ENCODE results near the gene PTH1R. TPM values are rescaled to one million over a fixed set of nuclear protein-coding genes. Genes with fewer than 3 reads are reported as not detected.

Gene PTH1R
- total and polyA plus RNA-seq, 10 of the 15 experiments (the other 5 are each of a cell fraction or from before 2014, with no cell fraction given) = not detected

DNA sequence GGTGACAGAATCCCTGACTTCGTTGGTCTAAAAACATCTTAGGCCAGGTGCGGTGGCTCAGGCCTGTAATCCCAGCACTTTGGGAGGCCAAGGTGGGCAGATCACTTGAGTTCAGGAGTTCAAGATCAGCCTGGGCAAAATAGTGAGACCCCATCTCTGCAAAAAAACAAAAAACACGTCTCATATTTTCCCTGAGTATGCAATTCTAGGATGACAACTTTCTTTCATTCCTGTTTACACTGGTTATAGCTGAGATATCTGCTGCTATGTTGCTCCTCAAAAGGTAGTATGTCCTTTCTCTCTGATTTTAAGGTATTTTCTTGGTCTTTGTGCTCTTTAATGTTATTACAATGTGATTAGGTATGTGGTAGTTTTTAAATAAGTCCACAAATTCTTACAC lies 39.3 kb downstream of the PTH1R start:
- ChIA-PET POLR2A (interaction anchor here (1.1 kb wide), 1 partner anchor 17 kb away, joined by 3 read pairs; no protein-coding TSS in a partner anchor), SMC1A (ENCODE audit: uncharacterized antibody, unreplicated experiment) (interaction anchor here (1.1 kb wide), 1 partner anchor 9 kb away, joined by 3 read pairs; no protein-coding TSS in a partner anchor), RAD21 (ENCODE audit: unreplicated experiment) (interaction anchor here (0.7 kb wide), 1 partner anchor 9 kb away, joined by 3 read pairs; no protein-coding TSS in a partner anchor), CTCF (no interaction called here)
- TF ChIP-seq STAT3 (IDR thresholded peaks at IDR 0.05; ENCODE audit: low read depth, low read length) = no peak
- TF ChIP-seq, protein P1, sequence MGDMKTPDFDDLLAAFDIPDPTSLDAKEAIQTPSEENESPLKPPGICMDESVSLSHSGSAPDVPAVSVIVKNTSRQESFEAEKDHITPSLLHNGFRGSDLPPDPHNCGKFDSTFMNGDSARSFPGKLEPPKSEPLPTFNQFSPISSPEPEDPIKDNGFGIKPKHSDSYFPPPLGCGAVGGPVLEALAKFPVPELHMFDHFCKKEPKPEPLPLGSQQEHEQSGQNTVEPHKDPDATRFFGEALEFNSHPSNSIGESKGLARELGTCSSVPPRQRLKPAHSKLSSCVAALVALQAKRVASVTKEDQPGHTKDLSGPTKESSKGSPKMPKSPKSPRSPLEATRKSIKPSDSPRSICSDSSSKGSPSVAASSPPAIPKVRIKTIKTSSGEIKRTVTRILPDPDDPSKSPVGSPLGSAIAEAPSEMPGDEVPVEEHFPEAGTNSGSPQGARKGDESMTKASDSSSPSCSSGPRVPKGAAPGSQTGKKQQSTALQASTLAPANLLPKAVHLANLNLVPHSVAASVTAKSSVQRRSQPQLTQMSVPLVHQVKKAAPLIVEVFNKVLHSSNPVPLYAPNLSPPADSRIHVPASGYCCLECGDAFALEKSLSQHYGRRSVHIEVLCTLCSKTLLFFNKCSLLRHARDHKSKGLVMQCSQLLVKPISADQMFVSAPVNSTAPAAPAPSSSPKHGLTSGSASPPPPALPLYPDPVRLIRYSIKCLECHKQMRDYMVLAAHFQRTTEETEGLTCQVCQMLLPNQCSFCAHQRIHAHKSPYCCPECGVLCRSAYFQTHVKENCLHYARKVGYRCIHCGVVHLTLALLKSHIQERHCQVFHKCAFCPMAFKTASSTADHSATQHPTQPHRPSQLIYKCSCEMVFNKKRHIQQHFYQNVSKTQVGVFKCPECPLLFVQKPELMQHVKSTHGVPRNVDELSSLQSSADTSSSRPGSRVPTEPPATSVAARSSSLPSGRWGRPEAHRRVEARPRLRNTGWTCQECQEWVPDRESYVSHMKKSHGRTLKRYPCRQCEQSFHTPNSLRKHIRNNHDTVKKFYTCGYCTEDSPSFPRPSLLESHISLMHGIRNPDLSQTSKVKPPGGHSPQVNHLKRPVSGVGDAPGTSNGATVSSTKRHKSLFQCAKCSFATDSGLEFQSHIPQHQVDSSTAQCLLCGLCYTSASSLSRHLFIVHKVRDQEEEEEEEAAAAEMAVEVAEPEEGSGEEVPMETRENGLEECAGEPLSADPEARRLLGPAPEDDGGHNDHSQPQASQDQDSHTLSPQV (IDR thresholded peaks at IDR 0.05) = no peak
- in situ Hi-C loops (cut with MboI) (no loop called here), intact Hi-C loops (cut with micrococcal nuclease; ENCODE audit: unreplicated experiment) (no loop called here)
- H3K4me3 ChIP-seq = no peak overlapping the region
- H3K9ac ChIP-seq (ENCODE audit: control insufficient read depth, insufficient read depth, low read length) = no peak overlapping the region
- H3K36me3 ChIP-seq (ENCODE audit: control insufficient read depth in 2 of 2, insufficient read depth in 2 of 2, low read length in 1 of 2) = peaks cover 15 to 49% of the 10 kb centered on the region in 2 experiments
- peaks cover 17% of the 10 kb centered on the region; the same call in 2 of the 3 replicates for H3K9me3 ChIP-seq (replicated peaks; ENCODE audit: control insufficient read depth, insufficient read depth, low read length)
- no peak overlapping the region for H2AFZ ChIP-seq (ENCODE audit: control insufficient read depth, low read depth, low read length)
- H3K4me2 ChIP-seq (ENCODE audit: control insufficient read depth, insufficient read depth) = no peak overlapping the region
- H3K4me1 ChIP-seq (ENCODE audit: control insufficient read depth, insufficient read depth, low read length) = peaks cover 8% of the 10 kb centered on the region; the same call in 1 of the 2 replicates
- no peaks in the 10 kb centered on the region for H3K27me3 ChIP-seq (replicated peaks in 1 of 2; ENCODE audit: control insufficient read depth in 2 of 2, insufficient read depth in 2 of 2, low read length in 1 of 2)
- no peaks in the 10 kb centered on the region; the same call in 1 of the 2 replicates for H3K79me2 ChIP-seq (ENCODE audit: control insufficient read depth, insufficient read depth, low read length)
- no TSS peak for BruUV-seq (replicated peaks)
- H4K20me1 ChIP-seq (ENCODE audit: control insufficient read depth, insufficient read depth) = no peaks in the 10 kb centered on the region
- WGBS (ENCODE audit: insufficient coverage, insufficient replicate concordance, low lambda C conversion rate, missing lambda C conversion rate) = 97% methylated on average over 3 of the region's 3 CpGs
- H3K27ac ChIP-seq (ENCODE audit: control insufficient read depth, insufficient read depth) = no peak overlapping the region
- FAIRE-seq (no peak), DNase-seq (ENCODE audit: low read depth, low spot score) (no peak), ATAC-seq (no peak)

Measured in GM12878 (cell line).